SJCRH30 (cell line): ENCODE data around the gene TMEM147. TPM values are rescaled to one million over a fixed set of nuclear protein-coding genes. Genes with fewer than 3 reads are reported as not detected.

ENCODE experiments used
- DNase-seq, 2 experiments: peaks; one replicate each; pipeline ENCODE4 v3.0.0-alpha.2; 2015 to 2020
- H3K27ac ChIP-seq: fragments of 250-450 bp; sonication (Bioruptor Pico); 2 replicates; pipeline ENCODE4 v1.5.1; 2020; ENCODE audit warnings: mild to moderate bottlenecking, moderate library complexity
- H3K27me3 ChIP-seq: fragments of 250-450 bp; sonication (Bioruptor Pico); 2 replicates; pipeline ENCODE4 v1.5.1; 2020; ENCODE audit warnings: mild to moderate bottlenecking, moderate library complexity
- H3K36me3 ChIP-seq: fragments of 250-450 bp; sonication (Bioruptor Pico); 2 replicates; pipeline ENCODE4 v1.5.1; 2020; ENCODE audit warnings: mild to moderate bottlenecking, moderate library complexity
- H3K4me1 ChIP-seq: fragments of 250-450 bp; sonication (Bioruptor Pico); 2 replicates; pipeline ENCODE4 v1.5.1; 2020; ENCODE audit warnings: mild to moderate bottlenecking, moderate library complexity
- H3K4me3 ChIP-seq: fragments of 250-450 bp; sonication (Bioruptor Pico); 2 replicates; pipeline ENCODE4 v1.5.1; 2020; ENCODE audit warnings: mild to moderate bottlenecking, moderate library complexity
- H3K9me3 ChIP-seq: fragments of 250-450 bp; sonication (Bioruptor Pico); replicated peaks from 2 replicates; pipeline ENCODE4 v1.5.1; 2020; ENCODE audit warnings: mild to moderate bottlenecking, moderate library complexity
- total RNA-seq: library from RNA; depleted of rRNA; stranded (reverse); fragments of >200 nt; shearing (Covaris generic); gene quantifications from 2 replicates; pipeline ENCODE4 v1.2.3, GENCODE V29; 2014

Gene TMEM147
- total RNA-seq, 1 experiment from 2014 or later: 110 TPM

- Histone ChIP-seq H3K27ac (no peak overlapping the region), H3K9me3 (no peaks in the 10 kb centered on the region), H3K4me1 (no peaks in the 10 kb centered on the region), H3K27me3 (peaks cover 32% of the 10 kb centered on the region), H3K36me3 (no peaks in the 10 kb centered on the region), H3K4me3 (no peak overlapping the region)
- DNase-seq: no peak
Observed at GRCh38 chr19:35529241-35530218, 15.9 kb upstream of the TMEM147 start.

GRCh38 chr19:35531291-35531690 is 14.1 kb upstream of the TMEM147 start:
- Histone ChIP-seq H3K4me3 (no peak overlapping the region), H3K9me3 (no peaks in the 10 kb centered on the region), H3K36me3 (no peaks in the 10 kb centered on the region), H3K4me1 (no peaks in the 10 kb centered on the region), H3K27ac (no peak overlapping the region), H3K27me3 (peaks cover 21% of the 10 kb centered on the region)
- no peak for DNase-seq

GRCh38 chr19:35533201-35533821 is 12.1 kb upstream of the TMEM147 start, which contains the start of gene GAPDHS:
GAPDHS (plus strand) TSS chr19:35533456; CDS start chr19:35533528, 72 bp downstream.
- Histone ChIP-seq H3K27me3 (peaks cover 18% of the 10 kb centered on the region), H3K4me3 (no peak within 1 kb of the TSS), H3K36me3 (no peaks in the 10 kb centered on the region), H3K9me3 (no peaks in the 10 kb centered on the region), H3K4me1 (no peaks in the 10 kb centered on the region), H3K27ac (no peak within 1 kb of the TSS)
- no peak for DNase-seq

- Histone ChIP-seq H3K9me3 (no peaks in the 10 kb centered on the region), H3K36me3 (no peaks in the 10 kb centered on the region), H3K27me3 (peaks cover 14% of the 10 kb centered on the region; the same call in 1 of the 2 replicates), H3K4me1 (no peaks in the 10 kb centered on the region), H3K27ac (no peak overlapping the region), H3K4me3 (no peak overlapping the region)
- DNase-seq: no peak
Observed at GRCh38 chr19:35533822-35534392, 11.5 kb upstream of the TMEM147 start.

- H3K27ac ChIP-seq: no peak overlapping the region
- no peak for DNase-seq
- H3K36me3 ChIP-seq: no peaks in the 10 kb centered on the region
- peaks cover 6% of the 10 kb centered on the region; the same call in 1 of the 2 replicates for H3K27me3 ChIP-seq
- no peaks in the 10 kb centered on the region for H3K4me1 ChIP-seq
- H3K4me3 ChIP-seq: no peak overlapping the region
- H3K9me3 ChIP-seq: no peaks in the 10 kb centered on the region
Observed at GRCh38 chr19:35534803-35535480, 10.5 kb upstream of the TMEM147 start.

- H3K27me3 ChIP-seq: no peaks in the 10 kb centered on the region
- H3K4me1 ChIP-seq: no peaks in the 10 kb centered on the region
- no peak for DNase-seq
- no peaks in the 10 kb centered on the region for H3K9me3 ChIP-seq
- no peak overlapping the region for H3K27ac ChIP-seq
- no peaks in the 10 kb centered on the region for H3K36me3 ChIP-seq
- no peak overlapping the region for H3K4me3 ChIP-seq
Observed at GRCh38 chr19:35539314-35539713, 6.1 kb upstream of the TMEM147 start.

- H3K27ac ChIP-seq: no peak overlapping the region
- no peaks in the 10 kb centered on the region for H3K27me3 ChIP-seq
- H3K9me3 ChIP-seq: no peaks in the 10 kb centered on the region
- DNase-seq: no peak
- no peaks in the 10 kb centered on the region for H3K4me1 ChIP-seq
- H3K36me3 ChIP-seq: no peaks in the 10 kb centered on the region
- no peak overlapping the region for H3K4me3 ChIP-seq
Observed at GRCh38 chr19:35539850-35540249, 5.6 kb upstream of the TMEM147 start.

GRCh38 chr19:35540356-35540927 is 5.0 kb upstream of the TMEM147 start:
- no peaks in the 10 kb centered on the region for H3K9me3 ChIP-seq
- H3K27me3 ChIP-seq: no peaks in the 10 kb centered on the region
- H3K27ac ChIP-seq: no peak overlapping the region
- no peaks in the 10 kb centered on the region for H3K36me3 ChIP-seq
- DNase-seq: no peak
- H3K4me3 ChIP-seq: no peak overlapping the region
- H3K4me1 ChIP-seq: no peaks in the 10 kb centered on the region

GRCh38 chr19:35542209-35542608 is 3.2 kb upstream of the TMEM147 start:
- no peaks in the 10 kb centered on the region for H3K36me3 ChIP-seq
- no peaks in the 10 kb centered on the region for H3K9me3 ChIP-seq
- H3K4me1 ChIP-seq: peaks cover 4% of the 10 kb centered on the region; the same call in 1 of the 2 replicates
- DNase-seq: no peak
- no peaks in the 10 kb centered on the region for H3K27me3 ChIP-seq
- no peak overlapping the region for H3K27ac ChIP-seq
- H3K4me3 ChIP-seq: no peak overlapping the region

GRCh38 chr19:35543280-35544109 is 1.9 kb upstream of the TMEM147 start:
- H3K27ac ChIP-seq: no peak overlapping the region
- DNase-seq: no peak
- H3K9me3 ChIP-seq: no peaks in the 10 kb centered on the region
- H3K36me3 ChIP-seq: no peaks in the 10 kb centered on the region
- H3K4me3 ChIP-seq: no peak overlapping the region
- peaks cover 4% of the 10 kb centered on the region; the same call in 1 of the 2 replicates for H3K4me1 ChIP-seq
- no peaks in the 10 kb centered on the region for H3K27me3 ChIP-seq

GRCh38 chr19:35544110-35544802 is 1.2 kb upstream of the TMEM147 start:
- H3K27ac ChIP-seq: no peak overlapping the region
- DNase-seq: no peak
- peak overlapping the region; percentile 84 for H3K4me3 ChIP-seq
- H3K9me3 ChIP-seq: no peaks in the 10 kb centered on the region
- no peaks in the 10 kb centered on the region for H3K36me3 ChIP-seq
- no peaks in the 10 kb centered on the region for H3K27me3 ChIP-seq
- peaks cover 4% of the 10 kb centered on the region; the same call in 1 of the 2 replicates for H3K4me1 ChIP-seq

GRCh38 chr19:35545855-35546381 is 492 bp downstream of the TMEM147 start:
- peaks cover 4% of the 10 kb centered on the region; the same call in 1 of the 2 replicates for H3K4me1 ChIP-seq
- no peaks in the 10 kb centered on the region for H3K9me3 ChIP-seq
- peak overlapping the region; percentile 71 for H3K27ac ChIP-seq
- H3K27me3 ChIP-seq: no peaks in the 10 kb centered on the region
- peak; percentile 50 to 53 for DNase-seq
- H3K4me3 ChIP-seq: peak overlapping the region; percentile 84
- no peaks in the 10 kb centered on the region for H3K36me3 ChIP-seq

- Histone ChIP-seq H3K4me3 (peak overlapping the region; percentile 84), H3K27me3 (no peaks in the 10 kb centered on the region), H3K4me1 (peaks cover 4% of the 10 kb centered on the region; the same call in 1 of the 2 replicates), H3K36me3 (no peaks in the 10 kb centered on the region), H3K9me3 (no peaks in the 10 kb centered on the region), H3K27ac (no peak overlapping the region; the same call in 1 of the 2 replicates)
- no peak for DNase-seq
Observed at GRCh38 chr19:35546532-35546931, 1.1 kb downstream of the TMEM147 start.
